ENCODE results near the gene SPPL2B.
A peak's percentile ranks its signal among the peaks of the same experiment; 100 is the strongest.
"Not testable (repeated sequence)": the region's sequence is repeated elsewhere in the genome, so short reads cannot be mapped to it uniquely, and the experiment has no call there.

SPPL2B gene

DNA sequence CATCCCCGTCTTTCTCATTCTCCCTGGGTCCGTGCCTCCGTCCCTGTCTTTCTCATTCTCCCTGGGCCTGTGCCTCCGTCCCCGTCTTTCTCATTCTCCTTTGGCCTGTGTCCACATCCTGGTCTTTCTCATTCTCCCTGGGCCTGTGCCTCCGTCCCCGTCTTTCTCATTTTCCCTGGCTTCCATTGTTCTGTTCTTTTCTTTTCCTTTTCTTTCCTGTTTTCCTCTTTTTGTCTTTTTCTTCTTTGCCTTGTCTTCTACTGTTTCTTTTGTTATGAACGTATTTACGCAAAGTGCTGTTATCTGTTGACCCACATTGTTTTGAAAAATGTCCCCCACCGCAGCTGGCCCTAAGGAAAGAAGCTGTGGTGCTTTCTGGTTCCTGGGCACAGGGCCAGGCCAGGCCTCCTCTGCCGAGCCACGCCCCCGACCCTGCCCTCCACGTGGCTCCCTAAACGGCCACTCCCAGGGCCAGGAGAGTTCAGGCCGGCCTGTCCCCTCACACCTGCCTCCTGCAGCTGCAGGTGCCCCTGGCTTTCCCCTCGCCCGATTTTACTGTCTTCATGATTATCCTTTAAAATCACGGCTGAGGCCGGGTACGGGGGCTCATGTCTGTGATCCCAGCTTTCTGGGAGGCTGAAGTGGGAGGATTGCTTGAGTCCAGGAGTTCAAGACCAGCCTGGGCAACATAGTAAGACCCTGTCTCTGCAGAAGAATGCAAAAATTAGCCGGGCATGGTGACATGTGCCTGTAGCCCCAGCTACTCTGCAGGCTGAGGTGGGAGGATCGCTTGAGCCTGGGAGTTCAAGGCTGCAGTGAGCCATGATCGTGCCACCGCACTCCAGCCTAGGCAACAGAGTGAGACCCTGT, 17.5 kb downstream of the SPPL2B start:
- in situ Hi-C loops (cut with HindIII; ENCODE audit: low pct_ligation_motif_present, low pct_unique_long_range_greater_than_20kb, low sequenced_read_pairs) = no loop called here
- DNase-seq = no peak

- DNase-seq; in situ Hi-C loops (cut with HindIII; ENCODE audit: low pct_ligation_motif_present, low pct_unique_long_range_greater_than_20kb, low sequenced_read_pairs): not testable (repeated sequence)
Observed at GRCh38 chr19:2349818-2350217, 21.3 kb downstream of the SPPL2B start.

DNA sequence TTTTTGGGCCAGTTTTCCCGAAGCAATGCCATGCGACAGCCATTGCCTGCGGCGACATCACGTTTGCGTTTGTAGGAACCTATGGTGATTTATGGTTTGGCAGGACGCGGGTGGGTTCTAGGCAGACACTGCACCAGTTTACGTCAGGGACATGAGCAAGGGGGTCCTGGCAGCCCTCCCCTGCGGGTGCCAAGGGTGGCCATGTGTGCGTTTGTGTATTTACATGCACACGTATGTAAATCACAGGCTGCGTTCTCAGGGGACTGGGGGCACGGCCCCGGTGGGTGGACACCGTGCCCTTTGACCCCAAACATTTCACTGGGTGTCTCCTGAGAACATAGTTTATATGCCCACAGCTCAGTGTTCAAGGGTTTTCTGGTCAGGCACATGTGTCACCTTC, 22.2 kb downstream of the SPPL2B start:
- in situ Hi-C loops (cut with HindIII; ENCODE audit: low pct_ligation_motif_present, low pct_unique_long_range_greater_than_20kb, low sequenced_read_pairs) = no loop called here
- DNase-seq = no peak

- DNase-seq = no peak
- in situ Hi-C loops (cut with HindIII; ENCODE audit: low pct_ligation_motif_present, low pct_unique_long_range_greater_than_20kb, low sequenced_read_pairs) = no loop called here
Observed at GRCh38 chr19:2351591-2351990, 23.1 kb downstream of the SPPL2B start.

DNA sequence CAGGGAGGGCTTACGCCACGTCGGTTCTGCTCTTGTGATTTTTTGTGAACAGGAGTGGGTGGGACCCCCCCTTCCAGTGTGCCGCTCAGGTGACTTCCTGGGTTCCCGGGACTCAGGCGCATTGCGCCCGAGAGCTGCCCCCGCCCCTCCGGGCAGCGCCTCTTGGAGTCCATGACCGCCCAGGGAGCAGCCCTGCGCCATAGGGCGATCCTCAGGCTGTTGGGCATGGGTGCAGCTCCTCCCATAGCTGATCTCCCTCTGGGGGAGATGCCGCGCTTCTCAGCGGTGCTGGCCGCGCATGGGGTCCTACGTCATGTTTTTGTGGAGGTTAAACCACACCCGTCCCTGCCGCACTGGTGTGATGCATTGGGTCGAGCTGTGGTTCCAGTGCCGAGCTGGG, 23.6 kb downstream of the SPPL2B start:
- in situ Hi-C loops (cut with HindIII; ENCODE audit: low pct_ligation_motif_present, low pct_unique_long_range_greater_than_20kb, low sequenced_read_pairs) = no loop called here
- DNase-seq = no peak

- no peak for DNase-seq
- in situ Hi-C loops (cut with HindIII; ENCODE audit: low pct_ligation_motif_present, low pct_unique_long_range_greater_than_20kb, low sequenced_read_pairs) = no loop called here
Observed at GRCh38 chr19:2353159-2353886, 24.8 kb downstream of the SPPL2B start.

- in situ Hi-C loops (cut with HindIII; ENCODE audit: low pct_ligation_motif_present, low pct_unique_long_range_greater_than_20kb, low sequenced_read_pairs) = no loop called here
- no peak for DNase-seq
Observed at GRCh38 chr19:2353887-2354592, 25.6 kb downstream of the SPPL2B start.

GRCh38 chr19:2354670-2355069, 26.2 kb downstream of the SPPL2B start:
- in situ Hi-C loops (cut with HindIII; ENCODE audit: low pct_ligation_motif_present, low pct_unique_long_range_greater_than_20kb, low sequenced_read_pairs) = no loop called here
- DNase-seq = no peak

DNA sequence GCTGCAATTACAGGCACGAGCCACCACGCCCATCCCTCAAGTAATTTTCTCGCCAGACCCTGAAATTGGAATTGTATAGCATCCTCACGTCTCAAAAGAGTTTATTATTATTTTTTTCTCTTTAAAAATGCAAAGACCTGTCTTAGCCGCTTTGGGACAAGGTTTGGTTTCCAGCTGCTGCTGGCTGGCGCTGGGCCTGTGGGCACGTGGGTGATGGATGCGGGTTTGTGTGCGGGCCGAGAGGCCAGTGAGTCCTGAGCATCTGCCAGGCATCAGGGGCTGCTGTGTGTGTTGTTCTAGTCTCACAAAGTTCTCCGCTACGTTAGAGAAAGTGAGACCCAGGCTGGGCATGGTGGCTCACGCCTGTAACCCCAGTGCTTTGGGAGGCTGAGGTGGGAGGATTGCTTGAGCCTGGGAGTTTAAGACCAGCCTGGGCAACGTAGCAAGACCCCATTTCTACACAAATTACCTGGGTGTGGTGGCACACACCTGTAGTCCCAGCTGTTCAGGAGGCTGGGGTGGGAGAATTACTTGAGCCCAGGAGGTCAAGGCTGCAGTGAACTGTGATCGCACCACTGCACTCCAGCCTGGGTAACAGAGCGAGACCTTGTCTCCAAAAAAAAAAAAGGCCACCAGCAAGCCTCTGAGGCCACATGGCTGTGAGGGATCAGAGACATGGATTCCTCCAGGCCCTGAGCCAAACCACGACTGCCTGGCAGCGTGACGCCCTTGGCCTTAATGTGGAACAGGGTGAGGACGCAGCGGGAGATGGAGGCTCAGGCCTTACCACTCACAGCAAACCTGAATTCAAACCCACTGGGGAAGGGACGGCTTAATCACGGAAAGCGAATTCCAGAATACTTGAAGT, 26.9 kb downstream of the SPPL2B start:
- peak; percentile 29 for DNase-seq
- in situ Hi-C loops (cut with HindIII; ENCODE audit: low pct_ligation_motif_present, low pct_unique_long_range_greater_than_20kb, low sequenced_read_pairs) = no loop called here

DNA sequence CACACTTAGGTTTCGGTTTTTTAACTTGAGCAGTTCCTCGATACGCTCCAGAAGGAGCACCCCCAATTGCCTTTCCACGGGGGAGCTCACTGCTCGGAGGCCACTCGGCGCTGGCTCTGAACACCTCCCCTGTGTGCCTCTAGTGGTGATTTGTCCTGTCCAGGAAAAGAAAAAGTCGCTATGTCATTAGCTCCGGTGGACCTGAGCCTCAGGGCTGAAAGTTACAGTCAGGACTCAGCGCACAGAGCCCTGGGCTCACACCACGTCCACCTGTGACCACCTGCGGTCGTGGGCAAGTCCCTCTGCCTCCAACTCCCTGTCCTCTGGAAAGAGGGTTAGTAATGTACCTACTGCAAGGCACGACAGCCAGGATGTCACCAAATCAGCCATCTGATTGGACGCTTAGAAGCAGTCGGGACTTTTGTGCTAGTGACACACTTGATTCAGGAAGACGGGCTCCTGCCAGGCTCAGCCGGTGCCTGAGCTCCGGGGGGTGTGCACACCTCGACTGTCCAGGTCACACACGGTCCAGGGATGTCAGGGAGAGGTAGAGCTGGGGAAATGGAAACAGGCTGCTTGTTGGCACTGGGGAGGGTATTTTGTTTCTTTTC, 27.7 kb downstream of the SPPL2B start:
- DNase-seq = no peak
- in situ Hi-C loops (cut with HindIII; ENCODE audit: low pct_ligation_motif_present, low pct_unique_long_range_greater_than_20kb, low sequenced_read_pairs) = no loop called here

DNA sequence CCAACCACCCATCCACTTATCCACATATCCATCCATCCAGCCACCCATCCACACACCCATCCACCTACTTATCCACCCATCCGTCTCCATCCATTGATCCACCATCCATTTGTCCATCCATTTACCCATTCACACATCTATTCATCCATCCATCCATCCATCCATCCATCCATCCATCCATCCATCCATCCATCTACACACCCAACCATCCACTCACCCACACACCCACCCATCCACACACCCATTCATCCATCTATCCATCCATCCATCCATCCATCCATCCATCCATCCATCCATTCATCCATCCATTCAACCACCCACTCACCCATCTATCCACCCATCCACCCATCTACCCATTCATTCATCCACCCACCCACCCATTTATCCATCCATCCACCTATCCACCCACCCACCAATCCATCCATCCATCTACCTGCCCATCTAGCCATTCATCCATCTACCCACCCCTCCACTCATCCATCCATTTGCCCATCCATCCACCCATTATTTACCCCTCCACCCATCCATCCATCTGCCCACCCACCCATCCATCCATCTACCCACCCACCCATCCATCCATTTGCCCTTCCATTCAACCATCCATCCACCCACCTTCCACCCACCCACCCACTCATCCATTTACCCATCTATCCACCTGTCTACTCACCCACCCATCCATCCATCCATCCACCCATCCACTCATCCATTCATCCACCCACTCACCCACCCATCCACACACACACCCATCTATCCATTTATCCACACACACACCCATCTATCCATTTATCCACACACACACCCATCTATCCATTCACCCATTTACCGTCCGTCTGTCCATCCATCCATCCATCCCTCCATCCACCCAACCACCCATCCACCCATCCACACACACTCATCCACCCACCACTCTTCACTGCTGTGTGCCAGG, 29.1 kb downstream of the SPPL2B start:
- in situ Hi-C loops (cut with HindIII; ENCODE audit: low pct_ligation_motif_present, low pct_unique_long_range_greater_than_20kb, low sequenced_read_pairs) = no loop called here
- DNase-seq = no peak

DNA sequence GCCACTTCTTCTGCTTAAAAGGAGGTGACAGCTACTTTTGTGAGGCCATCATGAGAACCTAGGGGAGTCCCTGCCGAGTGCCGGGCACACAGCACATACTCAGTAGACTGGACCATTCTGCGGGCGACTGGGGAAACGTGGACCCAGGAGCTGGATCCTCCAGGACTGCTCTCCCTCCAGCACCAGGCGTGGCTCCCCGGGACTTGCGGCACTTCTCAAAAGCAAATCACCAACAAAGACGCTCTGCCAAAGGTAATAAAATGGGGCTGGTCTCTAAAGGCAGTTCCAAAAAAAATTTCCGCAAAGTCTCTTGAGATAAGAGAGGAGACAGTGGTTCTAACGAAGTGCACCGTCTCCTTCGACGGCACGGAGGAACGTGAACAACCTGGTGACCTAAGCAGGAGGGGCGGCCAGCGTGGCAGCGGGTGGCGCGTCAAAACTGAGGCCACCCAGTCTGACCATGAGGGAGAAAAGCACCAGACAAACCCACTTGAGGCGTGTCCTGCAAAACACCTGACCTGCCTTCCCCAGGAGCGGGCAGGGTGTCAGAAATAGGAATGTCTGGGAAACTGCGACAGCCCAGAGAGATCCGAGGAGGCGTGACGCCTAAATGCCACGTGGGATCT, 30.2 kb downstream of the SPPL2B start:
- in situ Hi-C loops (cut with HindIII; ENCODE audit: low pct_ligation_motif_present, low pct_unique_long_range_greater_than_20kb, low sequenced_read_pairs) = no loop called here
- DNase-seq = no peak

- DNase-seq = no peak
- in situ Hi-C loops (cut with HindIII; ENCODE audit: low pct_ligation_motif_present, low pct_unique_long_range_greater_than_20kb, low sequenced_read_pairs) = no loop called here
Observed at GRCh38 chr19:2359992-2360685, 31.7 kb downstream of the SPPL2B start, which contains the start of gene TMPRSS9. TSS of gene TMPRSS9 (plus strand) at chr19:2360265. CDS start at chr19:2389786, 29,521 bp downstream.

- in situ Hi-C loops (cut with HindIII; ENCODE audit: low pct_ligation_motif_present, low pct_unique_long_range_greater_than_20kb, low sequenced_read_pairs) = no loop called here
- no peak for DNase-seq
Observed at GRCh38 chr19:2360833-2361232, 32.3 kb downstream of the SPPL2B start.

- DNase-seq = no peak
- in situ Hi-C loops (cut with HindIII; ENCODE audit: low pct_ligation_motif_present, low pct_unique_long_range_greater_than_20kb, low sequenced_read_pairs) = no loop called here
Observed at GRCh38 chr19:2361246-2362045, 33.0 kb downstream of the SPPL2B start.

Data from ACHN (cell line).